PC-3 (cell line): ENCODE results near the gene ZNF385A.

Experiments used
- CTCF ChIP-seq: fragments of 300-600 bp; sonication (generic); conservative IDR thresholded peaks from 2 replicates; pipeline ENCODE4 v1.5.1; 2017; ENCODE audit warnings: antibody characterized with exemption, low read depth, mild to moderate bottlenecking, low read length
- EZH2 ChIP-seq: fragments of 300-600 bp; sonication (generic); IDR thresholded peaks from one replicate; pipeline ENCODE4 v1.6.1; 2017; ENCODE audit warnings: antibody characterized with exemption, mild to moderate bottlenecking, low read length; ENCODE audit not compliant: unreplicated experiment
- EZH2phosphoT487 ChIP-seq: fragments of 300-600 bp; sonication (generic); IDR thresholded peaks from 2 replicates; pipeline ENCODE4 v1.6.1; 2018; ENCODE audit warnings: mild to moderate bottlenecking, antibody characterized with exemption, low read length, borderline replicate concordance

GRCh38 chr12:54420766-54421144, 36.2 kb upstream of the ZNF385A start:
- TF ChIP-seq CTCF, result no peak
- TF ChIP-seq EZH2, result no peak
- no peak for TF ChIP-seq EZH2phosphoT487
